Measurements from ENCODE around the gene ARHGAP23. TPM values are rescaled to one million over a fixed set of nuclear protein-coding genes. Genes with fewer than 3 reads are reported as not detected.

The ARHGAP23 gene
- total and polyA plus RNA-seq, 8 donors: 27.7 to 51.0 (median 39.7) TPM

DNA sequence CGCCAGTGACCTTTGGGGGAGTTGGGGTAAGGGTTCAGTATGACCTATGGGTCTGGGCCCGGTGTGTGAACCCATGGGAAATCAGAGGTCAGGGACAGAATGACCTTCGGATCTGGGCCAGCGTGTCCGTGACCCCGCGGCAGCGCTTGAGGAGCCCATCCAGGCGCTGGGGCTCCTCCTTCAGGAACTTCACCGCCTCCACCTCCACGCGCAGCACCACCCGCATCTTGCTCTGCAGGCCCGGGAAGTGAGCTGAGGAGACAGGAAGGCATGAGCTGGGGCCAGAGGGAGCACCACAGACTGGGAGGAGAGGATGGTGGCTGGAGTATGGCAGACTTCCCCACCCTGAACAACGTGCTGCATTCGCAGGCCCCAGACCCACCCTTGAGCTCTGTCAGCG, 124.1 kb downstream of the ARHGAP23 start:
- H3K36me3 ChIP-seq: no peaks in the 10 kb centered on the region
- H3K27me3 ChIP-seq: peaks cover 0 to 27% of the 10 kb centered on the region in 2 donors
- intact Hi-C loops (cut with DNase I): no loop called here
- no peaks in the 10 kb centered on the region for H3K9me3 ChIP-seq
- no peak overlapping the region for H3K27ac ChIP-seq
- ATAC-seq (no peak), DNase-seq (no peak)
- TF ChIP-seq, protein P1, sequence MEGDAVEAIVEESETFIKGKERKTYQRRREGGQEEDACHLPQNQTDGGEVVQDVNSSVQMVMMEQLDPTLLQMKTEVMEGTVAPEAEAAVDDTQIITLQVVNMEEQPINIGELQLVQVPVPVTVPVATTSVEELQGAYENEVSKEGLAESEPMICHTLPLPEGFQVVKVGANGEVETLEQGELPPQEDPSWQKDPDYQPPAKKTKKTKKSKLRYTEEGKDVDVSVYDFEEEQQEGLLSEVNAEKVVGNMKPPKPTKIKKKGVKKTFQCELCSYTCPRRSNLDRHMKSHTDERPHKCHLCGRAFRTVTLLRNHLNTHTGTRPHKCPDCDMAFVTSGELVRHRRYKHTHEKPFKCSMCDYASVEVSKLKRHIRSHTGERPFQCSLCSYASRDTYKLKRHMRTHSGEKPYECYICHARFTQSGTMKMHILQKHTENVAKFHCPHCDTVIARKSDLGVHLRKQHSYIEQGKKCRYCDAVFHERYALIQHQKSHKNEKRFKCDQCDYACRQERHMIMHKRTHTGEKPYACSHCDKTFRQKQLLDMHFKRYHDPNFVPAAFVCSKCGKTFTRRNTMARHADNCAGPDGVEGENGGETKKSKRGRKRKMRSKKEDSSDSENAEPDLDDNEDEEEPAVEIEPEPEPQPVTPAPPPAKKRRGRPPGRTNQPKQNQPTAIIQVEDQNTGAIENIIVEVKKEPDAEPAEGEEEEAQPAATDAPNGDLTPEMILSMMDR (IDR thresholded peaks at IDR 0.05): no peak
- H3K4me3 ChIP-seq: no peak overlapping the region
- H3K4me1 ChIP-seq: peaks cover 2 to 3% of the 10 kb centered on the region in 2 donors

DNA sequence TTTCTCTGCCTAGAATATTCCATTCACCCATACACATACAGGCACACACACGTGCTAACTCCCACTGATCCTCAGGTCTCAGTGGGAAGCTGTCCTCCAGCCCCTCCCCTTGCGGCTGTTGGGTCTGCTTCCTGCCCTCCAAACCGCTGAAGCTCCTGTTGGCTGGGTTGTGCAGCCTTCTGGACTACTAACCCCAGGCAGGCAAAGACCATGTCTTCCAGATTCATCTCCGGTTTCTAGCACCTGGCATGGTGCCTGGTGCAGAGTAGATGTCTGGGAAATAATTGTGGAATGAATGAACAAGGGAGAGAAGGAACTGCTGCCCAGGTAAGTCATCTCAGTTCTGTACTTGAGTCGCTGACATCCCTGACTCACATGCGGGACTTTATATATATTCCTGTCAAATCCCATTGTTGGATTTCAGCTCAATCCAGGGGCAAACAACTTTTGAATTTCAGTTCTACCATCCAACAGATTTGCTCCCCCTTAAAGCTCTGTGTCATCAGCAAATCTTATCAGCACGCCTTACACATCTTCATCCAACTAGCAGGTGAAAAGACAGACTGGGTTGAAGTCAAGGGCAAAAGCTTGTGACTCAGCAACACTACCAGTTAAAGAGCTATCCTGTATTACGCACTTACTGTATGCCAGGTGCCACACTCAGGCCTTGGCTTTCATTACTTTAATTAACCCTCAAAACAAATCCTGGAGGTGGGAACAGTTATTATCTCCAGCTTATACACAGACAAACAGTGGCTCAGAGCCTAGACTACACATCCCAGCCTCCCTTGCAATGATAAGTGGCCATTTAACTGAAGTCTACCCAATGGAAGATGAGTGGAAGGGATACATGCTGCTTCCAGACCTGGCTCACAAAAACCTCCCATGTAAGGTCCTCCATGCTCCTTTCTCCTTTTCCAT, 126.4 kb downstream of the ARHGAP23 start:
- DNase-seq: no peak
- Histone ChIP-seq H3K4me3 (no peak overlapping the region), H3K27ac (no peak overlapping the region), H3K36me3 (no peaks in the 10 kb centered on the region), H3K27me3 (peaks cover 0 to 27% of the 10 kb centered on the region in 2 donors), H3K9me3 (no peaks in the 10 kb centered on the region), H3K4me1 (peaks cover 11 to 27% of the 10 kb centered on the region in 2 donors)
- TF ChIP-seq, protein P1 (IDR thresholded peaks at IDR 0.05): no peak
- intact Hi-C loops (cut with DNase I): no loop called here
- ATAC-seq: no peak

DNA sequence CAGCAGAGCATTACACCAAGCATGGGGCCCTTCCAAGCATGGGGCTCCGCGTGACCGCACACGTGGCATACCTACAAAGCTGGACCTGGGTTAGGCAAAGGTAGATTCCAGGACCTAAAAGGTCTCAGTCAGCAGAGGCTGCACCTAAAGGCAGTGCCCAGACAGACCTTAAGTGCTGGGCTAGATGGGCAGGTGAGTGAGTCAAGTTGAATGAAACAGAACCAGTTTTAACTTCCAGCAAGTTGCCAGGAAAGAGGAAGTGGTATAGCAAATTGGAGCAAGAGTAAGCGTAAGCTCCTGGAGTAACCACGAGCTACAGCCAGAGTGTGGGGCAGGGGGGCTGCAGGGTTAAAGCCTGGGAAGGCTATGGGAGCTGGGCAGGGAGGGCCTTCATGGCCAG, 128.0 kb downstream of the ARHGAP23 start:
- Histone ChIP-seq H3K4me1 (peaks cover 14 to 32% of the 10 kb centered on the region in 2 donors), H3K4me3 (no peak overlapping the region), H3K27me3 (peaks cover 15 to 42% of the 10 kb centered on the region in 2 donors), H3K27ac (no peak overlapping the region), H3K9me3 (no peaks in the 10 kb centered on the region), H3K36me3 (no peaks in the 10 kb centered on the region)
- no peak for ATAC-seq
- intact Hi-C loops (cut with DNase I): no loop called here
- TF ChIP-seq, protein P1 (IDR thresholded peaks at IDR 0.05): no peak
- no peak for DNase-seq

DNA sequence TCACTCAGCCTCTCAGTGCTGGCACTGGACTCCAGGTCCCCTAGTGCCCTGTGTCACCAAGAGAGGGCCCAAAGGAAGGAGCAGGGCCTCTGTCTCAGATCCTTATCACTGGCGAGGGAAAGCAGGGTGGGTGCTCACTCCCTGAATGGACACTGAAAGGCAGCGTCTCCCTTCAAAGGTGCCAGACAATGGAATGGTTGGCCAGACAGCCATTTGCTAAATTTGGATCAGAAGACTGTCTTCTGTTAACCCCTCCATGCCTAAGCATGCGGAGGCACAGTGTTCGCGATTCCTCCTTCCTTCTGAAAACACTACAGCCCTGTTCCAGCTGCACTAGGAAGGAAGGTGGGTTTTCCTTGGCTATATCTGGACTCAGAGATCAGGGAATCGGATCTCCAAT, 129.1 kb downstream of the ARHGAP23 start:
- DNase-seq (no peak), ATAC-seq (no peak)
- Histone ChIP-seq H3K36me3 (no peaks in the 10 kb centered on the region), H3K27me3 (peaks cover 26 to 47% of the 10 kb centered on the region in 2 donors), H3K4me1 (peaks cover 14 to 32% of the 10 kb centered on the region in 2 donors), H3K4me3 (no peak overlapping the region), H3K27ac (peak overlapping the region in 1 of 2 donors; percentile 45), H3K9me3 (no peaks in the 10 kb centered on the region)
- TF ChIP-seq, protein P1 (IDR thresholded peaks at IDR 0.05): no peak
- intact Hi-C loops (cut with DNase I): no loop called here
